OCI-LY7 (cell line): Measurements from ENCODE around the gene DCLK1. TPM values are rescaled to one million over a fixed set of nuclear protein-coding genes. Genes with fewer than 3 reads are reported as not detected.

Source experiments
- BruUV-seq: library from RNA; stranded (reverse); fragments of 400-500 nt; replicated peaks from 2 replicates; lab custom pipeline; 2021; lab: Mats Ljungman, UMichigan
- CTCF ChIA-PET: fragments of 300-600 bp; sonication (Branson Sonifier 250); formaldehyde crosslinking; loops from one replicate; lab custom pipeline; 2022; ENCODE audit warnings: antibody characterized with exemption; ENCODE audit not compliant: unreplicated experiment; lab: Charles Lee
- POLR2A ChIA-PET: fragments of 300-600 bp; sonication (Branson Sonifier 250); formaldehyde crosslinking; loops from one replicate; lab custom pipeline; 2022; ENCODE audit warnings: antibody characterized with exemption; lab: Charles Lee
- DNase-seq: peaks from one replicate; pipeline ENCODE4 v3.0.0-alpha.2; 2015; ENCODE audit warnings: low spot score
- H2AFZ ChIP-seq: fragments of 200-600 bp; sonication (generic), shearing (Covaris generic); 2 replicates; pipeline ENCODE4 v1.6.1; 2014; ENCODE audit warnings: mild to moderate bottlenecking, antibody characterized with exemption, low read length, moderate library complexity
- H3K27ac ChIP-seq: fragments of 200-600 bp; sonication (generic); 2 replicates; pipeline ENCODE4 v1.5.1; 2014; ENCODE audit warnings: mixed run types, low read depth, mild to moderate bottlenecking, moderate library complexity, low read length, inconsistent platforms; ENCODE audit not compliant: poor library complexity, severe bottlenecking
- H3K36me3 ChIP-seq: fragments of 200-600 bp; sonication (generic); 2 replicates; pipeline ENCODE4 v1.6.1; 2014; ENCODE audit warnings: mild to moderate bottlenecking, antibody characterized with exemption, low read length, moderate library complexity, mixed read lengths; ENCODE audit not compliant: insufficient read depth
- H3K4me1 ChIP-seq: fragments of 200-600 bp; sonication (generic); 2 replicates; pipeline ENCODE4 v1.5.1; 2014; ENCODE audit warnings: mild to moderate bottlenecking, low read length; ENCODE audit not compliant: insufficient read depth, poor library complexity, severe bottlenecking
- H3K4me2 ChIP-seq: fragments of 200-600 bp; sonication (generic); 2 replicates; pipeline ENCODE4 v1.6.1; 2014; ENCODE audit warnings: mild to moderate bottlenecking, low read length
- H3K4me3 ChIP-seq: fragments of 200-600 bp; sonication (generic); 2 replicates; pipeline ENCODE4 v1.5.1; 2014; ENCODE audit warnings: mild to moderate bottlenecking, low read depth, low read length; ENCODE audit not compliant: poor library complexity, severe bottlenecking
- H3K79me2 ChIP-seq: fragments of 200-600 bp; sonication (generic); 2 replicates; pipeline ENCODE4 v1.6.1; 2016; ENCODE audit warnings: low read depth, mild to moderate bottlenecking, low read length, moderate library complexity, mixed read lengths; ENCODE audit not compliant: insufficient read depth
- H3K9me2 ChIP-seq: fragments of 200-600 bp; sonication (generic); 2 replicates; pipeline ENCODE4 v1.6.1; 2016; ENCODE audit warnings: mild to moderate bottlenecking, low read length, mixed read lengths; ENCODE audit not compliant: insufficient read depth
- H3K9me3 ChIP-seq: fragments of 200-600 bp; sonication (generic); 2 replicates; pipeline ENCODE4 v1.6.1; 2014; ENCODE audit warnings: mild to moderate bottlenecking, mixed run types, low read length, mixed read lengths
- H4K20me1 ChIP-seq: fragments of 200-600 bp; sonication (generic); 2 replicates; pipeline ENCODE4 v1.6.1; 2014; ENCODE audit warnings: mild to moderate bottlenecking, antibody characterized with exemption, low read length, moderate library complexity, mixed read lengths; ENCODE audit not compliant: insufficient read depth
- CTCF ChIP-seq: fragments of 200-600 bp; sonication (generic); conservative IDR thresholded peaks from 2 replicates; pipeline ENCODE4 v1.5.1; 2014; ENCODE audit warnings: mild to moderate bottlenecking, antibody characterized with exemption, low read length, moderate library complexity, mixed read lengths
- EZH2phosphoT487 ChIP-seq: fragments of 200-600 bp; sonication (generic); IDR thresholded peaks from 2 replicates; pipeline ENCODE4 v1.6.1; 2018; ENCODE audit warnings: low read depth, borderline replicate concordance, mild to moderate bottlenecking, mixed run types, antibody characterized with exemption, low read length, moderate library complexity, mixed read lengths
- intact Hi-C: fragments of 100-400 bp; cut with micrococcal nuclease; formaldehyde crosslinking; loops from one replicate; pipeline ENCODE4 v1.10.0; 2022; ENCODE audit not compliant: unreplicated experiment
- total RNA-seq, 2 experiments: library from RNA; depleted of rRNA in 1 of 2; stranded (reverse); fragments of >200 nt in 1 of 2; shearing (Covaris generic) in 1 of 2; gene quantifications; 2 replicates each; pipeline ENCODE4 v1.2.3, GENCODE V29; 2014 to 2022

Gene DCLK1
- total RNA-seq, 2 experiments from 2014 or later = not detected

- no peaks in the 10 kb centered on the region for H3K4me1 ChIP-seq
- BruUV-seq = no TSS peak
- intact Hi-C loops = no loop called here
- no peak overlapping the region for H3K4me2 ChIP-seq
- TF ChIP-seq EZH2phosphoT487 = no peak
- TF ChIP-seq CTCF = no peak
- H3K36me3 ChIP-seq = no peaks in the 10 kb centered on the region
- H3K4me3 ChIP-seq = no peak overlapping the region
- H3K79me2 ChIP-seq = no peaks in the 10 kb centered on the region
- H3K9me3 ChIP-seq = no peaks in the 10 kb centered on the region
- H2AFZ ChIP-seq = no peak overlapping the region
- DNase-seq = no peak
- H4K20me1 ChIP-seq = no peaks in the 10 kb centered on the region
- H3K27ac ChIP-seq = no peak overlapping the region
- CTCF ChIA-PET = no interaction called here
- POLR2A ChIA-PET = no interaction called here
- no peaks in the 10 kb centered on the region for H3K9me2 ChIP-seq
Observed at GRCh38 chr13:35881360-35881759, 249.8 kb downstream of the DCLK1 start.

GRCh38 chr13:35879111-35879510 is 252.1 kb downstream of the DCLK1 start:
- Histone ChIP-seq H3K79me2 (no peaks in the 10 kb centered on the region), H3K4me2 (no peak overlapping the region), H2AFZ (no peak overlapping the region), H4K20me1 (no peaks in the 10 kb centered on the region), H3K9me3 (no peaks in the 10 kb centered on the region), H3K9me2 (no peaks in the 10 kb centered on the region), H3K27ac (no peak overlapping the region), H3K4me1 (no peaks in the 10 kb centered on the region), H3K36me3 (no peaks in the 10 kb centered on the region), H3K4me3 (no peak overlapping the region)
- ChIA-PET CTCF (no interaction called here), POLR2A (no interaction called here)
- TF ChIP-seq CTCF (no peak), EZH2phosphoT487 (no peak)
- no peak for DNase-seq
- intact Hi-C loops = no loop called here
- BruUV-seq = no TSS peak

GRCh38 chr13:35876601-35877000 is 254.6 kb downstream of the DCLK1 start:
- ChIA-PET POLR2A (no interaction called here), CTCF (no interaction called here)
- no peak for DNase-seq
- TF ChIP-seq CTCF (no peak), EZH2phosphoT487 (no peak)
- H3K27ac ChIP-seq = no peak overlapping the region
- no peak overlapping the region for H3K4me2 ChIP-seq
- H3K4me1 ChIP-seq = no peaks in the 10 kb centered on the region
- H4K20me1 ChIP-seq = no peaks in the 10 kb centered on the region
- no peak overlapping the region for H2AFZ ChIP-seq
- no peaks in the 10 kb centered on the region for H3K36me3 ChIP-seq
- intact Hi-C loops = no loop called here
- H3K4me3 ChIP-seq = no peak overlapping the region
- H3K79me2 ChIP-seq = no peaks in the 10 kb centered on the region
- no TSS peak for BruUV-seq
- H3K9me3 ChIP-seq = no peaks in the 10 kb centered on the region
- H3K9me2 ChIP-seq = no peaks in the 10 kb centered on the region
